Activated CD4-positive, alpha-beta T cell treated with anti-CD3 and anti-CD28 coated beads, Interleukin-2, amount 50 U/mL, for 16 hours (primary cell): ENCODE results near the gene COLEC12.

Experiments used
- DNase-seq: peaks from one replicate; pipeline ENCODE4 v3.0.0-alpha.2; 2020

The COLEC12 gene

GRCh38 chr18:382423-382984, 118.0 kb downstream of the COLEC12 start:
- DNase-seq, result no peak

GRCh38 chr18:379681-380330, 120.7 kb downstream of the COLEC12 start:
- no peak for DNase-seq

- DNase-seq, result no peak
These were observed 122.4 kb downstream of the COLEC12 start for GRCh38 chr18:378079-378478.

- DNase-seq, result no peak
These were observed 123.4 kb downstream of the COLEC12 start for GRCh38 chr18:377088-377487.

- no peak for DNase-seq
These were observed 124.2 kb downstream of the COLEC12 start for GRCh38 chr18:376311-376710.

- no peak for DNase-seq
These were observed 125.8 kb downstream of the COLEC12 start for GRCh38 chr18:374721-375168.

- no peak for DNase-seq
These were observed 126.7 kb downstream of the COLEC12 start for GRCh38 chr18:373780-374179.

- no peak for DNase-seq
These were observed 128.9 kb downstream of the COLEC12 start for GRCh38 chr18:371609-371982.

GRCh38 chr18:370751-371608, 129.5 kb downstream of the COLEC12 start:
- no peak for DNase-seq

- DNase-seq, result no peak
These were observed 131.1 kb downstream of the COLEC12 start for GRCh38 chr18:369224-370015.

- DNase-seq, result no peak
These were observed 133.9 kb downstream of the COLEC12 start for GRCh38 chr18:366466-367061.

- DNase-seq, result no peak
These were observed 134.8 kb downstream of the COLEC12 start for GRCh38 chr18:365651-366050.

GRCh38 chr18:364256-364826, 136.2 kb downstream of the COLEC12 start:
- no peak for DNase-seq

- no peak for DNase-seq
These were observed 137.0 kb downstream of the COLEC12 start for GRCh38 chr18:363301-364085.

- no peak for DNase-seq
These were observed 137.9 kb downstream of the COLEC12 start for GRCh38 chr18:362311-363290.

- no peak for DNase-seq
These were observed 138.6 kb downstream of the COLEC12 start for GRCh38 chr18:361941-362310.

- DNase-seq, result no peak
These were observed 139.3 kb downstream of the COLEC12 start for GRCh38 chr18:361100-361732.

GRCh38 chr18:360676-361075, 139.8 kb downstream of the COLEC12 start:
- DNase-seq, result no peak

- DNase-seq, result no peak
These were observed 143.7 kb downstream of the COLEC12 start for GRCh38 chr18:356778-357177.

- DNase-seq, result no peak
These were observed 144.8 kb downstream of the COLEC12 start for GRCh38 chr18:355678-356077.
